BE2C (cell line): ENCODE results near the gene PTMA.

Source experiments
- DNase-seq: peaks from one replicate; pipeline ENCODE4 v3.0.0-alpha.2; 2020
- H3K27me3 ChIP-seq: fragments of 250-450 bp; sonication (Bioruptor Pico); 2 replicates; pipeline ENCODE4 v1.5.1; 2020; ENCODE audit warnings: mild to moderate bottlenecking
- H3K36me3 ChIP-seq: fragments of 250-450 bp; sonication (Bioruptor Pico); 2 replicates; pipeline ENCODE4 v1.5.1; 2020; ENCODE audit warnings: mild to moderate bottlenecking
- H3K4me1 ChIP-seq: fragments of 250-450 bp; sonication (Bioruptor Pico); 2 replicates; pipeline ENCODE4 v1.5.1; 2020
- H3K4me3 ChIP-seq: 2 replicates; pipeline ENCODE4 v1.5.1; 2011; ENCODE audit warnings: low read depth, low read length
- H3K9me3 ChIP-seq: fragments of 250-450 bp; sonication (Bioruptor Pico); 2 replicates; pipeline ENCODE4 v1.5.1; 2020
- TF ChIP-seq, protein P1 (sequence below): IDR thresholded peaks from 2 replicates; pipeline ENCODE4 v1.5.1; 2012; ENCODE audit warnings: mild to moderate bottlenecking, low read depth, low read length

PTMA gene

DNA sequence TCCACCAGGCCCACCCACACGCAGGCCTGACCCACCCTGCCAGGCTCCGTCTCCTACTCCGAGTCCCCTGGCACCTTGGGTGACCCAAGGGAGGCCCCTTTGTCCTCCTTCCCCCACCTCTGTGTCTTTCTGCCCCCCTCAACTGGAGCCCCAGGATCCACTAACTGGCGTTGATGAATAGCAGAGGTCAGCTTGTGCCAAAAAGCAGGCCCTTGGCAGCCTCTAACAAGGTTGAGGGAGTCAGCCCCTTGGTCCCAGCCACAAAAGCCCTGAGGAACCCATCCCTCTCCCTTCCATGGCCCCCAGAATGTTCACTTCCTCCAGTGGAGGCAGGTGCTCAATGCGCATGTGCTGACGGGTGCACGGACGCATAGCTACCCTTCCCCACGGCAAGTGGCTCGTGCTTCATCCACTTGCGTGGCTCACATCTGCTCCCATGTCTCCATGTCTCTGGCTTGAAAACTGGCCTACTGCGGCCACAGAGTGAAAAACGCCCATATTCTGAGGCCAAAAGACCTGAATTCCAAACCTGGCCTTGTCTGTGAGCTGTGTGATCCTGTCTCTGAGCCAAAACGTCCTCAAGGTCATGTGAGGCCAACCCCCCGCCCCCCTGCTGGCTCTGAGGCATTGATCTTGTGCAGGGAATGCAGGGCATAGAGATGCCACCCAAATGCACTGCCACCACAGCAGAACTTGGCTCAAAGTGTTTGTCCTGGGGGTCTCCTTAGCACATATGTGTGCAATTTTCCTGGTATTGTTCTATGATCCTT lies 19.0 kb upstream of the PTMA start:
- Histone ChIP-seq H3K27me3 (no peaks in the 10 kb centered on the region), H3K4me3 (no peak overlapping the region), H3K36me3 (no peaks in the 10 kb centered on the region), H3K9me3 (no peaks in the 10 kb centered on the region), H3K4me1 (peaks cover 4% of the 10 kb centered on the region; the same call in 1 of the 2 replicates)
- no peak for DNase-seq
- TF ChIP-seq, protein P1, sequence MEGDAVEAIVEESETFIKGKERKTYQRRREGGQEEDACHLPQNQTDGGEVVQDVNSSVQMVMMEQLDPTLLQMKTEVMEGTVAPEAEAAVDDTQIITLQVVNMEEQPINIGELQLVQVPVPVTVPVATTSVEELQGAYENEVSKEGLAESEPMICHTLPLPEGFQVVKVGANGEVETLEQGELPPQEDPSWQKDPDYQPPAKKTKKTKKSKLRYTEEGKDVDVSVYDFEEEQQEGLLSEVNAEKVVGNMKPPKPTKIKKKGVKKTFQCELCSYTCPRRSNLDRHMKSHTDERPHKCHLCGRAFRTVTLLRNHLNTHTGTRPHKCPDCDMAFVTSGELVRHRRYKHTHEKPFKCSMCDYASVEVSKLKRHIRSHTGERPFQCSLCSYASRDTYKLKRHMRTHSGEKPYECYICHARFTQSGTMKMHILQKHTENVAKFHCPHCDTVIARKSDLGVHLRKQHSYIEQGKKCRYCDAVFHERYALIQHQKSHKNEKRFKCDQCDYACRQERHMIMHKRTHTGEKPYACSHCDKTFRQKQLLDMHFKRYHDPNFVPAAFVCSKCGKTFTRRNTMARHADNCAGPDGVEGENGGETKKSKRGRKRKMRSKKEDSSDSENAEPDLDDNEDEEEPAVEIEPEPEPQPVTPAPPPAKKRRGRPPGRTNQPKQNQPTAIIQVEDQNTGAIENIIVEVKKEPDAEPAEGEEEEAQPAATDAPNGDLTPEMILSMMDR, result no peak

DNA sequence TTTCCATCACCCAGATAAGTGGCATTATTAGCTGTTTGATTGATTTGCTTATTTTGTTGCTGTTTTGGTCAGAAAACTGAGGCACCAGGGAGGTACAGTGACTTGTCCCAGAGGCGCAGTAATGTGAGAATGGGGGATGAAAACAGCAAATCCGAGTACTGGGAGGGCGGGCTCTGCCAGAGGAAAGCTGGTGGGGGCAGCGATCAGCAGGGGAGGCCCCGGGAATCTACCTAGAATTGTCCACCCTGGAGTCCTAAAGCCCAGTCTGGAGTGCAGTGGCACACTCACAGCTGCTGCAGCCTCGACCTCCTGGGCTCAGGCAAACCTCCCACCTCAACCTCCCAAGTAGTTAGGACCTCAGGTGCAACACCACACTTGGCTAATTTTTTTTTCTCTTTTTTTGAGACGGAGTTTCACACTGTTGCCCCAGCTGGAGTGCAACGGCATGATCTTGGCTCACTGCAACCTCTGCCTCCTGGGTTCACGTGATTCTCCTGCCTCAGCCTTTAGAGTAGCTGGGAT lies 17.0 kb upstream of the PTMA start:
- no peak for DNase-seq
- TF ChIP-seq, protein P1, result no peak
- no peak overlapping the region for H3K4me3 ChIP-seq
- no peaks in the 10 kb centered on the region for H3K9me3 ChIP-seq
- H3K27me3 ChIP-seq, result no peaks in the 10 kb centered on the region
- peaks cover 4% of the 10 kb centered on the region; the same call in 1 of the 2 replicates for H3K4me1 ChIP-seq
- H3K36me3 ChIP-seq, result no peaks in the 10 kb centered on the region

DNA sequence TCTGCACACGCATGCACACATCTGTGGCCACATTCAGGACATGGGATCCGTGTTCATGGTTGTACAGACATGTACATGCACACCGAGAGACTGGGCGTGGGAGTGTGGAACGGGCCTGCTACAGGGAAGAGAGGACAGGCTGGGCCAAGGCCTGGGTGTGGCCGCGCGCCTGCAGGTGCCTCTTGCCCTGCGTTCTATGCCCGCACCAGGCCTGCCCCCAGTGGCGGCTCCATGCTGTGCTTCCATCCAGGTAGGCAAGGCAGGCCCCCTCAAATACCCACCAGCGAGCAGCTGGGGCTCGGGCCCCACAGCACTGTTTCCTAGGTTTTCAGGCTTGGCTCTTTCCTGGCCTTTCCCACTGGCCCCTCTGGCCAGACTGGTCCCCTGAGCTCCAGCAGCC lies 15.5 kb upstream of the PTMA start:
- TF ChIP-seq, protein P1, result no peak
- H3K9me3 ChIP-seq, result no peaks in the 10 kb centered on the region
- H3K4me3 ChIP-seq, result no peak overlapping the region

DNA sequence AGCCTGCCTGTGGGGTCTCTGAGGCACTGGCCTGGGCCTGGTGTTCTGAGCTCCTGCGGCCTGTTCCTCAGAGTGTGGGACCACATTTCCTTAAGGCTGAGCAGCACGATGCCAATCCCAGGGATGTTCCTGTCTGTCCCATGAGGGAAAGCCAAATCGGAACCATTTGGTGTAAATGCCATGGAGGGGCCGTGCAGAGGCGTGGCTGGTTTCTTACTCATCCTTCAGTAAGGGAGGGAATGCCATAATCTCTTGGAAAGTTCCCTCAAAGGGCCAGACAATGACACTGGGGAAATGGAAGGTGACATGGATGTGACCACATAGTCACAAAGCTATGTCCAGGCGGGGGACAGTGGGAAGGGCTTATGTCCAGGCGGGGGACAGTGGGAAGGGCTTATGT lies 14.4 kb upstream of the PTMA start:
- TF ChIP-seq, protein P1, result no peak
- H3K4me3 ChIP-seq, result no peak overlapping the region

More for the DNA sequence above, 15.5 kb upstream of the PTMA start:
- H3K36me3 ChIP-seq, result no peaks in the 10 kb centered on the region
- no peaks in the 10 kb centered on the region for H3K27me3 ChIP-seq
- DNase-seq, result no peak
- H3K4me1 ChIP-seq, result no peaks in the 10 kb centered on the region

GRCh38 chr2:231696004-231696367 lies 12.3 kb upstream of the PTMA start:
- DNase-seq, result no peak
- Histone ChIP-seq H3K27me3 (no peaks in the 10 kb centered on the region), H3K9me3 (no peaks in the 10 kb centered on the region), H3K36me3 (no peaks in the 10 kb centered on the region), H3K4me1 (no peaks in the 10 kb centered on the region), H3K4me3 (no peak overlapping the region)
- TF ChIP-seq, protein P1, result no peak

More for the DNA sequence above, 14.4 kb upstream of the PTMA start:
- Histone ChIP-seq H3K4me1 (no peaks in the 10 kb centered on the region), H3K9me3 (no peaks in the 10 kb centered on the region), H3K36me3 (no peaks in the 10 kb centered on the region), H3K27me3 (no peaks in the 10 kb centered on the region)
- DNase-seq, result no peak

DNA sequence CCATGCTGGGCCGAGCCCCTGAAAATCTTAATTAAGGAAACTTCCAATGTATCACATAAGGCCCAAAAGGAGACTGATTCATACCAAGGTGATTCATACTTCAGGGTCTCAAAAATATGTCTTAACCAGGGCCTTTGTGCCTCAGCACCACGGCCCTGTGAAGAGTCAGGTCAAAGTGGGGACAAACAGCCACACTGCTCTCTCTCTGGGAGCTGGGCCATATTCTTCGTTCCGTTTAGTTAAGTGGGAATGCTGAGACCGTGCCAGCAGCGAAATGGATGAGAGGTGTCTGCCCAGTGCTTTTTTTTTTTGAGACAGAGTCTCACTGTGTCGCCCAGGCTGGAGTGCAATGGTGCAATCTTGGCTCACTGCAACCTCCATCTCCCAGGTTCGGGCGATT lies 9.3 kb upstream of the PTMA start:
- no peaks in the 10 kb centered on the region for H3K4me1 ChIP-seq
- TF ChIP-seq, protein P1, result no peak
- no peak overlapping the region for H3K4me3 ChIP-seq
- no peaks in the 10 kb centered on the region for H3K27me3 ChIP-seq
- H3K36me3 ChIP-seq, result no peaks in the 10 kb centered on the region
- no peak for DNase-seq
- no peaks in the 10 kb centered on the region for H3K9me3 ChIP-seq
